Right lobe of liver (tissue), 4 donors: Measurements from ENCODE around the gene MAML3.

Experiments
- CTCF ChIP-seq, 4 donors: fragments of 200-600 bp in 3 of 4; fragments of 450-650 bp in 1 of 4; IDR thresholded peaks; one replicate each; pipeline versions ENCODE4 v1.5.1 to v1.8.0; 2016 to 2022; ENCODE audit warnings: antibody characterized with exemption in 4 of 4, mild to moderate bottlenecking in 2 of 4
- POLR2A ChIP-seq: fragments of 450-650 bp; IDR thresholded peaks from one replicate; pipeline ENCODE4 v1.6.1; 2017; ENCODE audit warnings: antibody characterized with exemption, mild to moderate bottlenecking
- donor health status: DM: no; HTN: no; CAD: no.
- donor health status: DM: no; HTN: no; CAD: no.
- donor health status: DM: no; HTN: yes; CAD: no.

- TF ChIP-seq CTCF (IDR thresholded peaks at IDR 0.05) (no peak), POLR2A (peak; percentile 9)
Measured at GRCh38 chr4:140095694-140096482, 58.1 kb downstream of the MAML3 start.
